NCI-H1048 (cell line): ENCODE data around the gene WNT6.

Experiments used
- DNase-seq: peaks from one replicate; lab custom pipeline; 2025; lab: John Stamatoyannopoulos, UW

The WNT6 gene

DNA sequence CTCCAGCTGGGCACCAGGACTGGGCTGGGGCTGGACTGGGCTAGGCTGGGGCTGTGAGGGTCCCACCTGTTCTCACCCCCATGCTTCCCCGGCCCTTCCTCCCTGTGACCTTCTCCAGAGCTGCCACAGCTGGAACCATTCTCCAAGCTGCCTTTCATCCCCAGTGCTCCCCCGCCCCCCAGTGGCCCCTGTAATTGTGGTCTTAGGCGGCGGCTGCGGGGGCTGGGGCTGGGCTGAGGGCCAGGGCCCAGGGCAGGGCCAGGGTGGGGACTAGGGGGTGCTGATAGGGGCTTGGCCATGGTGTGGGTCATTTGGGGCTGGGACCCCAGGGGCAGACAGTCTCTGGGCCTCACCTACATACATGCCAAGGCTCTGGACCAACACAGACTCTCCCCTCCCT lies 18.3 kb downstream of the WNT6 start:
- no peak for DNase-seq

GRCh38 chr2:218878486-218878885 lies 18.9 kb downstream of the WNT6 start:
- no peak for DNase-seq

DNA sequence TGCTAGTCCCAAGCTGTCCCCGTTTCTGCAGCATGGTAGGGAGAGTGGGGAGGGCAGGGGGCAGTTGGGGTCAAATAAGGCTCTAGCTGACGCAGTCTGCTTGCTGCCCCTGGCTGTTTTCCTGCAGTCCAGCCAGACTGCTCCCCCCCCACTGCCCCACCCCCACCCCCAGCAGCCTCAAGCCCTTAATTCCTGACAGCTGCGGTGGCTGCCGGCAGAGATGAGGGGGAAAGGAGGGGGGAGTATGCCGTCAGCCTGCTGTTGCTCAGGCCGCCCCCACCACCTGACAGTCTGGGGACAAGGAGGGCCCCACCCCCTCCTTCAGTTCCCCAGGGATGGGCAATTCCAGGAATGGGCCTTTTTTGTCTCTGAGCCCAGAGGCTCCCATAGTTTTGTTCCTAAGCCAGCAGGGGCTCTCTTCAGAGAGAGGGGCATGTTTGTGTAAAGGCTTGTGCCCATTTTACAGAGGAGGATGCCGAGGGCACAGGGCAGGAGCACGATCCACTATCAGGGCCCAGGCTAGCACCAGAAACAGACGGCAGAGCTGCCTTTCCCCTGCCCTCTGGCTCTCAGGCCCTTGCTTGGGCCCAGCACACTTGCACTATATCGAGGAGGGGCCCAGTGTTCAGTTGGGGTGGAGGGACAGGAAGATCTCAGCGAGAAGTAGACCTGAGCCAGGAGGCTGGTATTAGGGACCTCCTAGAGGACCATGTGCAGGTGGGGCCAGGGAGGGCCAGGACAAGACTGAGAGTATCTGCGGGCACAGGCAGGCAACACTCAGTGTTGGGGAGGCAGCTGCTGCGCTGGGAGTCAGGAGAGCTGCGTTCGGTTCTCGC lies 19.5 kb downstream of the WNT6 start:
- no peak for DNase-seq

- no peak for DNase-seq
Observed at GRCh38 chr2:218879776-218880101, 20.1 kb downstream of the WNT6 start.

GRCh38 chr2:218880102-218880858 lies 20.7 kb downstream of the WNT6 start, which contains the start of gene WNT10A:
Gene WNT10A (plus strand): TSS chr2:218880852. CDS start chr2:218880996, 144 bp downstream.
- DNase-seq: no peak

GRCh38 chr2:218880859-218881594 lies 21.4 kb downstream of the WNT6 start:
- no peak for DNase-seq

- DNase-seq: no peak
Observed at GRCh38 chr2:218881744-218882460, 22.3 kb downstream of the WNT6 start.

DNA sequence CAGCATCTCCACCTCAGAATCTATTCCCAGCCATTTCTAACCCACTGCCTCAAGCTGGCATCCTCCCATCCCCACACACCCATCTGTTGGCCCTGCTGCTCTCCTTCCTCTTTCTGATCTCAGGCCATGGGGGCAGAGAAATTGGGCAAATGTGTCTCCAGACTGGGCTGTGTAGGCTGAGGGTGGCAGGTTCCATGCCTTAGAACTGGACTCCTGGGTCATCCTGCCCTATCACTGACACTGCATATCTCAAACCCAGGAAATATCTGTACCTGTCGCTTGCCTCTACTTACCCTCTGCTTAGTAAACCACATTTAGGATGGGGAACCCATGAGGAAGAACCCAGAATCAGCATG lies 22.8 kb downstream of the WNT6 start:
- DNase-seq: no peak

- DNase-seq: no peak
Observed at GRCh38 chr2:218882866-218883366, 23.3 kb downstream of the WNT6 start.

DNA sequence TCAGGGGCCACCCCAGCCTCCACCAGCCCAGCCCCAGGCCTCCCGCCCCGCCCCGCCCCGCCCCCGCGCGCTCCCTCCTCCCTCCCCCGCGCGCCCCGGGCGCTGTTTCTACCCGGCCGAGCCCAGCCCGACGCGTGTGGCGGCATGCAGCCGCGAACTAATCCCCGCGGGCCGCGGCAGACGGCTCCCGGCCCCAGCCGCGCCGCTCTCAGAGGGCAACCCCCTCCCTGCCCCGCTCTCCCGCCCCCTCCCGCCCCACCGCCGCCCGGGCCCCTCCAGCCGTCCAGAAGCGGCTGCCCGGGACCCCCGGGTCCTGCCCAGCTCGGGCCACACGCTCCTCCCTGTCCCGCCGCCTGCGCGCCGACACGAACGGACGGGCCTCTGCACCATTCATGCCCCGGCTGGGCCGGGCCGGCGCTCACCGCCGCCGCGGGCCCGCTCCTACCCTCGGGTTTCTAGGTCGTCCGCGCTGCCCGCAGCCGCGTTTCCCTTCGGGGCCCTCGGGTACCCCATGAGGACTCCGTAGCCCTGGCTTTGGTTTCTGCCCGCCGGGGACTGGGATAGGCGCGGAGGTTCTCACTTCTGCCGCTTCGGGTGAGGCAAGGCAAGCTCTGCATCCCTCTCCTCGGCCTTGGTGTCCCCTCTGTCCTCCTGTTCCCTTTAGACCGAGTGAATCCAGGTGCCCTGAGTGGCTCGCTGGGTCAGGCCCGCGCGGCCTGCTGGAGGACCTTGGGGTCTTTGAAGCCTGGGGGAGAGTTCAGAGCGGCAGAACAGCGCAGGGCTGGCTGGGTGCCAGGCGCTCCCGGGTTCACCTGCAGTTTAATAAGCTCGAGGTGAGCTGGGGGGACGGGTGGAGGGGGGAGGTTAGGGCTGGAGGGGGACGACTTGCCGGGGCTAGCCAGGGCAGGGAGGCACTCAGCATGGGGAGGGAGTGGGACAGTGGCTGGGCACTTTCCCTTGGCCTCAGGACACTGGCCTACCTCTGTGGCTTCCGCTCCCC lies 24.2 kb downstream of the WNT6 start:
- DNase-seq: no peak

DNA sequence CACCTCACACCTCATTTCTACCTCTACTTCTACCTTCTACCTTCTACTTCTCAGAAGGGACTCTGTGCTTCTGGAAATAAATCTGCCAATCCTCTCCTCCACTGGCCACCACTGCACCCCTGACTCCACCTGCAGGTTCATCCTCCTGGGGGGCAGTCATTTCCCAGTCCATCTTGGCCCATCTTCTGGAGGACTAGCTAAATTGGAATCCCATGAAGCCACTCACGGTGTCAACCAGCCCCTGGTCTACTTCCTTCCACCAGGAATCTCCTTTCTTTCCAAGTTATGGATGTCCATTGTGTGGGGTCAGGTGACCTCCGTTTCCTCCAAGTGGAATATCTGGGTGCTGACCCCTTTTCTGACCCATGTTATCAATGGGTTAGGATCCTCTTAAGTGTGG lies 24.9 kb downstream of the WNT6 start:
- DNase-seq: no peak

GRCh38 chr2:218885981-218886947 lies 26.7 kb downstream of the WNT6 start:
- DNase-seq: no peak

DNA sequence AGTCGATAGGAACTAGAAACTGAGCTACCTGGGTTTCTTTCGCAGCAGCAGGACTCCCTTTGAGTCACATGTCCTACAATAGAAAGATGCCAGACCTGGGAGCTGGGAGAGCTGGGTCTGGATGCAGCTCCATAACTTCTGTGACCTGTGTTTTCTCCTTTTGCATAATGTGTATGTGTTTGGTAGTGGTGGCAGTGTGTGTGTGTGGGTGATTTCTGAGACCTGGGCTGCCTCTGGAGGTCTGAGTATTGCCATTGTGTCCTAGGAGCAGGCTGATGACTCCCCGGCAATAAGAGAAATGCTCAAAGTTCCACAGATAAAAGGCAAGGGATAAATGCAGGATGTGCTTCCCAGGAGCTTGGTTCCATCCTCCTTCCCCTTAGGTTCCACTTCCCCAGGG lies 27.5 kb downstream of the WNT6 start:
- no peak for DNase-seq

DNA sequence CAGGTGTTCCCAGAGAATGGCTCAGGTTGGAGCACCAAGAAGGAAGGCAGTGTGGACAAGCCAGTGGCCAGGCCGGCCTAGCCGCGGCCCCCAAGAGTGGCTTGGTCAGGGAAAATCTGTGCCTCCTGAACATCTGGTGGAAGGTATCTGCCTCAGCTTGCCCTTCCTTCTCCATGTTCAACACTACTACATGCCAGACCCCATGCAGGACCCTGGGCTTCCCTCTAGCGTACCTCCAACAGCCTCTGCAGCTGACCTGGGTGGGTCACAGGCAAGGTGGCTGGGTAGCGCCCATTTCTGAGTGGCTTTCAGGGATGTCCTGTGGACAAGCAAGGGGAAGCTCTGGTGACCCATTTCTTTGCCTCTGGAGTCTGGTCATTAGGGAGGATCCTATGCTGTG lies 28.7 kb downstream of the WNT6 start:
- no peak for DNase-seq

- no peak for DNase-seq
Observed at GRCh38 chr2:218889937-218890336, 30.3 kb downstream of the WNT6 start.

DNA sequence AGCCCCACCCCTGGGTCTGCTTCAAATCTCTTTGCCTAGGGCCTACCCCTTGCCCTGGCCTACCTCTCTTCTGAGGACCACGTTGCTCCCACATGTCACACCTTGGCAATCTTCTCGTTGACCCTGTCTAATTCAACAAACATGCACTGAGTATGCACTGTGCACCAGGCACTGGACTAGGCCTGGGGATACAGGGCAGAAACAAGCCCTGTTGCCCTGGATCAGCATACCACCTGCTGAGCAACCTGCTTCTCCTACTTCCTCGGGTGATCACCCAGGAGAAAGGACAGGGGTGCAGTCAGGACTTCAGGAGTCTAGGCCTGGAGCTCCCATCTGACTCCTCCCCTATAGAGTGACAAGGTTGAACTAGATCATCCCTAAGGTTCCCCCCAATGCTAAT lies 30.8 kb downstream of the WNT6 start:
- DNase-seq: no peak

- DNase-seq: no peak
Observed at GRCh38 chr2:218891275-218892135, 31.9 kb downstream of the WNT6 start.

GRCh38 chr2:218892693-218893348 lies 33.2 kb downstream of the WNT6 start:
- DNase-seq: no peak
